Measurements from ENCODE around the gene ALPL. TPM values are rescaled to one million over a fixed set of nuclear protein-coding genes. Genes with fewer than 3 reads are reported as not detected.

The ALPL gene
- polyA plus RNA-seq, 2 of the 4 experiments (the other 2 are of a cell fraction), result 0.06 to 0.31 TPM

- FAIRE-seq, result no peak
- ChIA-PET CTCF (interaction anchor here (0.6 to 1.6 kb wide), 3 partner anchors 45 to 160 kb away, joined by 3 to 5 read pairs (median 3); no protein-coding TSS in a partner anchor), POLR2A (no interaction called here)
- no peaks in the 10 kb centered on the region for H3K4me1 ChIP-seq
- no peak overlapping the region for H3K4me2 ChIP-seq
- no peak for TF ChIP-seq ELK1 (IDR thresholded peaks at IDR 0.05; ENCODE audit: low read depth, low read length)
- no peak for TF ChIP-seq BCL3 (IDR thresholded peaks at IDR 0.05)
- no peak for TF ChIP-seq ZFP36 (IDR thresholded peaks at IDR 0.05; ENCODE audit: borderline replicate concordance, partially characterized antibody)
- TF ChIP-seq RAD21 (conservative IDR thresholded peaks at IDR 0.05 in 1 of 2, IDR thresholded peaks at IDR 0.05 in 1 of 2), result no peak
- TF ChIP-seq JUN (IDR thresholded peaks at IDR 0.05), result no peak
- TF ChIP-seq RFX5 (IDR thresholded peaks at IDR 0.05), result no peak
- TF ChIP-seq CBX8 (IDR thresholded peaks at IDR 0.05), result no peak
- TF ChIP-seq, protein P1, sequence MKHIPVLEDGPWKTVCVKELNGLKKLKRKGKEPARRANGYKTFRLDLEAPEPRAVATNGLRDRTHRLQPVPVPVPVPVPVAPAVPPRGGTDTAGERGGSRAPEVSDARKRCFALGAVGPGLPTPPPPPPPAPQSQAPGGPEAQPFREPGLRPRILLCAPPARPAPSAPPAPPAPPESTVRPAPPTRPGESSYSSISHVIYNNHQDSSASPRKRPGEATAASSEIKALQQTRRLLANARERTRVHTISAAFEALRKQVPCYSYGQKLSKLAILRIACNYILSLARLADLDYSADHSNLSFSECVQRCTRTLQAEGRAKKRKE (CRISPR knock-in tag; IDR thresholded peaks at IDR 0.05; ENCODE audit: low read depth), result no peak
- TF ChIP-seq HEYL (CRISPR knock-in tag; IDR thresholded peaks at IDR 0.05), result no peak
- TF ChIP-seq FOSB (CRISPR knock-in tag; IDR thresholded peaks at IDR 0.05), result no peak
- TF ChIP-seq HOXA7 (CRISPR knock-in tag; IDR thresholded peaks at IDR 0.05), result no peak
- no peak for TF ChIP-seq ESRRA (IDR thresholded peaks at IDR 0.05; ENCODE audit: borderline replicate concordance, low read length)
- TF ChIP-seq PHF8 (IDR thresholded peaks at IDR 0.05; ENCODE audit: borderline replicate concordance, low read depth), result no peak
- no peak for TF ChIP-seq RNF2 (IDR thresholded peaks at IDR 0.05; ENCODE audit: borderline replicate concordance, low read depth)
- TF ChIP-seq, protein P2, sequence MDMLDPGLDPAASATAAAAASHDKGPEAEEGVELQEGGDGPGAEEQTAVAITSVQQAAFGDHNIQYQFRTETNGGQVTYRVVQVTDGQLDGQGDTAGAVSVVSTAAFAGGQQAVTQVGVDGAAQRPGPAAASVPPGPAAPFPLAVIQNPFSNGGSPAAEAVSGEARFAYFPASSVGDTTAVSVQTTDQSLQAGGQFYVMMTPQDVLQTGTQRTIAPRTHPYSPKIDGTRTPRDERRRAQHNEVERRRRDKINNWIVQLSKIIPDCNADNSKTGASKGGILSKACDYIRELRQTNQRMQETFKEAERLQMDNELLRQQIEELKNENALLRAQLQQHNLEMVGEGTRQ (IDR thresholded peaks at IDR 0.05), result no peak
- TF ChIP-seq CEBPB (IDR thresholded peaks at IDR 0.05), result no peak
- no peak for TF ChIP-seq ZSCAN20 (CRISPR knock-in tag; IDR thresholded peaks at IDR 0.05)
- no peak for TF ChIP-seq BHLHE40 (IDR thresholded peaks at IDR 0.05; ENCODE audit: low read depth, low read length)
- TF ChIP-seq E2F6 (IDR thresholded peaks at IDR 0.05; ENCODE audit: borderline replicate concordance, low read depth), result no peak
- H3K27ac ChIP-seq, result no peak overlapping the region
- no peaks in the 10 kb centered on the region for H3K9me3 ChIP-seq
- no peak for DNase-seq (ENCODE audit: low read depth in 1 of 2, low spot score in 1 of 2)
- ATAC-seq, result no peak
- no peak overlapping the region for H3K4me3 ChIP-seq
- 37% methylated on average over 7 of the region's 7 CpGs for whole genome bisulfite sequencing (ENCODE audit: missing lambda C conversion rate)
These were observed 21.3 kb downstream of the ALPL start for GRCh38 chr1:21530368-21531016.

DNA sequence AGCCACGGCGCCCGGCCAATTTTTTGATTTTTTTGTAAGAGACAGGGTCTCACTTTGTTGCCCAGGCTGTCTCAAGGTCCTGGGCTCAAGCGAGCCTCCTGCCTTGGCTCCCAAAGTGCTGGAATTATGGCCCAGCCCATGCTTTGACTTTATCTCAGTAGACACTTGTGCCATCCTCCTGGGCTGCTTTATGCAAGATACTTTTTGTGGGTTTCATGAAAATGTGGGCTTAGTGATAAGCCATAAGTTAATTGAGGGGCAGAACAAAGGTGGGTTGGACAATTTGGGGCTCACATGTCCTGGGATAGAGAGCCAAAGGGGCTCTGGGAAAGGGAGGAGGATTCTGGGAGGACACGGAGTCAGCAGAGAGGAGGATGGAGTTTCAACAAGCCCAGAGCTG, 22.0 kb downstream of the ALPL start:
- TF ChIP-seq RAD21 (conservative IDR thresholded peaks at IDR 0.05 in 1 of 2, IDR thresholded peaks at IDR 0.05 in 1 of 2), result no peak
- no peak for TF ChIP-seq HOXB5 (CRISPR knock-in tag; IDR thresholded peaks at IDR 0.05)
- no peak for TF ChIP-seq ZFP36 (IDR thresholded peaks at IDR 0.05; ENCODE audit: borderline replicate concordance, partially characterized antibody)
- no peak for TF ChIP-seq TFCP2L1 (CRISPR knock-in tag; IDR thresholded peaks at IDR 0.05)
- no peak for TF ChIP-seq CBX8 (IDR thresholded peaks at IDR 0.05)
- TF ChIP-seq RARB (CRISPR knock-in tag; IDR thresholded peaks at IDR 0.05), result no peak
- TF ChIP-seq ZC3H11A (IDR thresholded peaks at IDR 0.05), result no peak
- TF ChIP-seq E2F6 (IDR thresholded peaks at IDR 0.05; ENCODE audit: borderline replicate concordance, low read depth), result no peak
- TF ChIP-seq BHLHE40 (IDR thresholded peaks at IDR 0.05; ENCODE audit: low read depth, low read length), result no peak
- TF ChIP-seq MAFK (IDR thresholded peaks at IDR 0.05; ENCODE audit: partially characterized antibody), result no peak
- no peak for TF ChIP-seq EHF (CRISPR knock-in tag; IDR thresholded peaks at IDR 0.05)
- TF ChIP-seq HDAC2 (IDR thresholded peaks at IDR 0.05), result no peak
- TF ChIP-seq RCOR1 (IDR thresholded peaks at IDR 0.05; ENCODE audit: low read depth, low read length), result no peak
- no peak for TF ChIP-seq ELK1 (IDR thresholded peaks at IDR 0.05; ENCODE audit: low read depth, low read length)
- no peak for TF ChIP-seq EP300 (IDR thresholded peaks at IDR 0.05)
- CTCF ChIA-PET, result interaction anchor here (1.0 to 1.2 kb wide), 2 partner anchors 10 to 44 kb away, joined by 3 read pairs; no protein-coding TSS in a partner anchor
- Histone ChIP-seq H3K27ac (no peak overlapping the region), H3K4me3 (no peak overlapping the region), H3K9me3 (no peaks in the 10 kb centered on the region), H3K4me2 (no peak overlapping the region), H3K4me1 (no peaks in the 10 kb centered on the region)
- ATAC-seq (no peak), FAIRE-seq (no peak), DNase-seq (ENCODE audit: low read depth in 1 of 2, low spot score in 1 of 2) (no peak)
- 66% methylated on average over 5 of the region's 5 CpGs for WGBS (ENCODE audit: missing lambda C conversion rate)
- POLR2A ChIA-PET, result no interaction called here

Data from A549 (cell line).